Sigmoid colon (tissue), 7 donors: Measurements from ENCODE around the gene SLC22A1. TPM values are rescaled to one million over a fixed set of nuclear protein-coding genes. Genes with fewer than 3 reads are reported as not detected.

Experiments
- DNase-seq: peaks from one replicate; pipeline ENCODE4 v3.0.0-alpha.2; 2019
- H3K27ac ChIP-seq, 4 donors: fragments of 200-600 bp; sonication (generic); one replicate each; pipeline ENCODE4 v1.5.1; 2016 to 2019; ENCODE audit warnings: mild to moderate bottlenecking in 1 of 4
- H3K27me3 ChIP-seq, 3 donors: fragments of 200-600 bp; sonication (generic); one replicate each; pipeline ENCODE4 v1.5.1; 2019; ENCODE audit warnings: mild to moderate bottlenecking in 1 of 3
- H3K36me3 ChIP-seq, 4 donors: fragments of 200-600 bp; sonication (generic); one replicate each; pipeline ENCODE4 v1.5.1; 2016 to 2019
- H3K4me1 ChIP-seq, 4 donors: fragments of 200-600 bp; sonication (generic); one replicate each; pipeline ENCODE4 v1.5.1; 2017 to 2019
- H3K4me3 ChIP-seq, 4 donors: fragments of 200-600 bp; sonication (generic); one replicate each; pipeline ENCODE4 v1.5.1; 2017 to 2019; ENCODE audit warnings: mild to moderate bottlenecking in 2 of 4, moderate library complexity in 1 of 4
- H3K9me3 ChIP-seq, 4 donors: fragments of 200-600 bp in 3 of 4; sonication (generic) in 3 of 4; one replicate each; pipeline versions ENCODE4 v1.5.1 to v1.6.1; 2013 to 2019
- EP300 ChIP-seq, 4 donors: sonication (generic); formaldehyde crosslinking; IDR thresholded peaks; one replicate each; pipeline ENCODE4 v1.6.1; 2017; ENCODE audit warnings: antibody characterized with exemption in 4 of 4
- POLR2A ChIP-seq, 2 donors: fragments of 450-650 bp; IDR thresholded peaks; one replicate each; pipeline ENCODE4 v1.6.1; 2016; ENCODE audit warnings: antibody characterized with exemption in 2 of 2, mild to moderate bottlenecking in 2 of 2, moderate library complexity in 2 of 2
- POLR2AphosphoS5 ChIP-seq, 4 donors: sonication (generic); formaldehyde crosslinking; IDR thresholded peaks; one replicate each; pipeline ENCODE4 v1.6.1; 2017; ENCODE audit warnings: antibody characterized with exemption in 4 of 4
- WGBS, 2 donors: extraction: QIAGEN DNeasy Blood & Tissue Kit; methylation state at CpG; one replicate each; pipeline ENCODE4 v1.1.7; 2013; 5-methylcytosine and 5-hydroxymethylcytosine counted together
- intact Hi-C: fragments of 100-400 bp; cut with DNase I; formaldehyde crosslinking; loops from one replicate; pipeline ENCODE4 v1.15.1; 2023
- polyA plus RNA-seq, 3 donors: library from polyadenylated mRNA; stranded (reverse); fragments of 200-250 nt; gene quantifications; one replicate each; pipeline ENCODE4 v1.2.3, GENCODE V29; 2013
- total RNA-seq, 4 donors: library from RNA; depleted of rRNA; stranded (reverse); fragments of >200 nt; gene quantifications; one replicate each; pipeline ENCODE4 v1.1.0, GENCODE V29; 2016
- TF ChIP-seq, protein P1 (sequence below), 4 experiments: fragments of 450-650 bp in 3 of 4; fragments of 200-600 bp in 1 of 4; IDR thresholded peaks; one replicate each; pipeline ENCODE4 v1.5.1; 2016 to 2019; ENCODE audit warnings: antibody characterized with exemption in 4 of 4, mild to moderate bottlenecking in 3 of 4, moderate library complexity in 2 of 4
- donor health status: healthy with polysubstance abuse.
- donor health status: Bipolar disorder and iron deficiency.
- donor health status: healthy.

The SLC22A1 gene
- total and polyA plus RNA-seq, 7 donors: 0.58 to 1.9 (median 1.0) TPM; not detected in 3

DNA sequence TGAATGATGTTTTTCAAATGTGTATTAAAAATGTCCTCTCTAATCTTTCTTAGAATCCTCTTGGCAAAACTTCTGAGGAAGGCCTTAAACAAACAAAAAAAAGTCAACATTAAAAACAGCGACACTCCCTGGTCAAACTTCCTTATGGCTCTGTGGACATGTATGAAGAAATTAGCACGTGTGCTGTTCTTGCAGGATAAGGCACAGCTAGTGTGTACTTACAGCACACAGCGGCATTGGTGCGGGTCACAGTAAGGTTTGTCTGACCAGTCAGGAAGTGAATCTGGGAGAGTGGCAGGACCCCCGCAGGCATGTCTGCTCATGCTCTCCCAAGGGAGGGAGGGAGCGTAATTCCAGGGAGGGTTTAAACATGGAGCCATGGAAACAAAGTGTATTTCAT lies 38.8 kb downstream of the SLC22A1 start:
- TF ChIP-seq, protein P1, sequence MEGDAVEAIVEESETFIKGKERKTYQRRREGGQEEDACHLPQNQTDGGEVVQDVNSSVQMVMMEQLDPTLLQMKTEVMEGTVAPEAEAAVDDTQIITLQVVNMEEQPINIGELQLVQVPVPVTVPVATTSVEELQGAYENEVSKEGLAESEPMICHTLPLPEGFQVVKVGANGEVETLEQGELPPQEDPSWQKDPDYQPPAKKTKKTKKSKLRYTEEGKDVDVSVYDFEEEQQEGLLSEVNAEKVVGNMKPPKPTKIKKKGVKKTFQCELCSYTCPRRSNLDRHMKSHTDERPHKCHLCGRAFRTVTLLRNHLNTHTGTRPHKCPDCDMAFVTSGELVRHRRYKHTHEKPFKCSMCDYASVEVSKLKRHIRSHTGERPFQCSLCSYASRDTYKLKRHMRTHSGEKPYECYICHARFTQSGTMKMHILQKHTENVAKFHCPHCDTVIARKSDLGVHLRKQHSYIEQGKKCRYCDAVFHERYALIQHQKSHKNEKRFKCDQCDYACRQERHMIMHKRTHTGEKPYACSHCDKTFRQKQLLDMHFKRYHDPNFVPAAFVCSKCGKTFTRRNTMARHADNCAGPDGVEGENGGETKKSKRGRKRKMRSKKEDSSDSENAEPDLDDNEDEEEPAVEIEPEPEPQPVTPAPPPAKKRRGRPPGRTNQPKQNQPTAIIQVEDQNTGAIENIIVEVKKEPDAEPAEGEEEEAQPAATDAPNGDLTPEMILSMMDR (IDR thresholded peaks at IDR 0.05): no peak
- TF ChIP-seq EP300 (IDR thresholded peaks at IDR 0.05) (no peak), POLR2AphosphoS5 (IDR thresholded peaks at IDR 0.05) (no peak), POLR2A (IDR thresholded peaks at IDR 0.05) (no peak)
- H3K36me3 ChIP-seq: no peaks in the 10 kb centered on the region
- H3K9me3 ChIP-seq: no peaks in the 10 kb centered on the region
- intact Hi-C loops: no loop called here
- H3K27ac ChIP-seq: no peak overlapping the region
- DNase-seq: no peak
- peaks cover 0 to 10% (median 2%) of the 10 kb centered on the region in 4 donors for H3K4me1 ChIP-seq
- WGBS, 2 donors: 17 to 56% methylated on average over 6 of the region's 6 CpGs
- H3K27me3 ChIP-seq: no peaks in the 10 kb centered on the region
- no peak overlapping the region for H3K4me3 ChIP-seq

DNA sequence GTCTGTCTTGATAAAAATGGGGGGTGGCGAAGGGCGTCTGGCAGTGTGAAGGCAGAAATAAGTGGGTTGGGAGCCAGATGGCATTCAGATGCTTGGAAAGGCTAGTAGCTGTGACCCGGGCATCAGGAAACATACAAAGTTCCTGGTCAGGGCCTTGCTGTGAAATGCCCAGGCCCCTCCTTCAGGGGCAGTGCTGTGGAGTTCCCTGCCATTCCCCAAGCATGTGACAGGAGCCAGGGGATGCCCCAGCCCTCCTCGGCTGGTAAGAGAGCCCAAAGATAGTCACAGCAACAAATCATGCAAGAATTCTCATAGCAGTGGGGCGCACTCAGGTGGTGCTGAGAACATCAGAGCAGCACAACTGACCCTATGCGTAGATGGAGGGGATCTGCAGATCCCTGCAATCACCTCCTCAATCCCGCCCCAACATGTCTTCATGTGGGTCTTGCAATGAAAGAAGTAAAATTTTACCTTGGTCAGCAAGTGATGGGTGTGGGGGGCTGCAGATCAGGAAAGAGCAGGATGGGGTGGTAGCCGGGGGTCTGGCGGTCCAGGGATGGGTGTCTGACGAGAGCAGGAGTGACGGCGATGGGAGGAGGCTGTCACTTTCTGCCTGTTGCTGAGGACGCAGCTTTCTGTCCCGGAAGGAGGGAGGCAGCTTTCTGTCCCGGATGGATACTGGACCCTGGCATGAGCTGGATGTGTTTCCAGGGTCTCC lies 39.5 kb downstream of the SLC22A1 start:
- H3K4me3 ChIP-seq: no peak overlapping the region
- H3K36me3 ChIP-seq: no peaks in the 10 kb centered on the region
- H3K27me3 ChIP-seq: no peaks in the 10 kb centered on the region
- H3K4me1 ChIP-seq: peaks cover 0 to 10% (median 2%) of the 10 kb centered on the region in 4 donors
- no peak overlapping the region for H3K27ac ChIP-seq
- intact Hi-C loops: no loop called here
- no peak for DNase-seq
- H3K9me3 ChIP-seq: no peaks in the 10 kb centered on the region
- 81 to 86% methylated on average over 15 of the region's 15 CpGs for WGBS, 2 donors
- TF ChIP-seq EP300 (IDR thresholded peaks at IDR 0.05) (no peak), POLR2AphosphoS5 (IDR thresholded peaks at IDR 0.05) (no peak), POLR2A (IDR thresholded peaks at IDR 0.05) (no peak)
- TF ChIP-seq, protein P1 (IDR thresholded peaks at IDR 0.05): no peak

DNA sequence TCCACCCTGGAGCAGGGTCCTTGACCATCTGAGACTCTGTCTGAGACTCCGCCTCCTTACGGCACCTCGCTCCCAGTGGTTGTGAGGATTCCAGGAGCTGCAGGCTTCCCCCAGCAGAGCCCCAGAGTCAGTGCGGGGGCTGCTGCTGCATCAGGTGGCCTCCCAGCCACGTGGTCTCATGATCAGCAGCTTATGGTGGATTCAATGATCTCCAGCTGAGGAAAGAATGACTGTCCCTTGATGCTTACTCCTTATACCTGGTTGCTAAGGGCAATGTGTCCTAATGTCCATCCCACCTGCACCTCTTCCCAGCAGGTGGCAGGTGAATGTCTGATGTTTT lies 40.0 kb downstream of the SLC22A1 start:
- Histone ChIP-seq H3K27ac (no peak overlapping the region), H3K4me3 (no peak overlapping the region), H3K4me1 (peaks cover 0 to 10% (median 2%) of the 10 kb centered on the region in 4 donors), H3K27me3 (no peaks in the 10 kb centered on the region), H3K36me3 (no peaks in the 10 kb centered on the region), H3K9me3 (no peaks in the 10 kb centered on the region)
- DNase-seq: no peak
- intact Hi-C loops: no loop called here
- TF ChIP-seq, protein P1 (IDR thresholded peaks at IDR 0.05): no peak
- TF ChIP-seq EP300 (IDR thresholded peaks at IDR 0.05): no peak
- no peak for TF ChIP-seq POLR2A (IDR thresholded peaks at IDR 0.05)
- no peak for TF ChIP-seq POLR2AphosphoS5 (IDR thresholded peaks at IDR 0.05)
- WGBS, 2 donors: 74 to 81% methylated on average over 5 of the region's 5 CpGs

DNA sequence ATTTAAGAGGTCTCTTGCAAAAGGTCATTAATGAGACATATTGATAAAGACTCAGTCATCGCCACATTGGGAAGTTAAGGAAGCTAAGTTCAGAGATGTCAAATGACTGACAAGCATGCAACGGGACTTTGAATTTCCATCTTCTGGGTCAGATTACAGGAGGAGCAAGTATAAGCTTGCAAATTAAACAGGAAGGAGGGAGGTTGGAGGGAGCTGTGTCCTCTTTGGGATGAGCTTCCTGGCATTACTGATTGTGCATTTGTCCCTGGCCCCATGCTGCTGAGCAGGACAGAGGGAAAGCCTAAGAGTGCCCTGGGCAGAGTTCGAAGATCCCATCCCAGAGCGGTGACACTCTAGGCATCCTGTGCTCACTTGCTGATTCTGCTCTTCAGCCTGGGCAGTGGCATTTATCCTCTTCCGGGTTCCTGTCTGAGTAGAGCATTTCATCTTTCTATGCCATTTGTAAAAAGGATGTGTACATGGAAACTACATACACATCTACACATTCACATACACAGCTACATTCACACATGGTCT lies 40.5 kb downstream of the SLC22A1 start:
- Histone ChIP-seq H3K36me3 (no peaks in the 10 kb centered on the region), H3K27me3 (no peaks in the 10 kb centered on the region), H3K4me1 (peaks cover 0 to 10% (median 2%) of the 10 kb centered on the region in 4 donors), H3K27ac (no peak overlapping the region), H3K4me3 (no peak overlapping the region), H3K9me3 (no peaks in the 10 kb centered on the region)
- DNase-seq: no peak
- 70 to 81% methylated on average over 5 of the region's 5 CpGs for WGBS, 2 donors
- TF ChIP-seq POLR2AphosphoS5 (IDR thresholded peaks at IDR 0.05) (no peak), EP300 (IDR thresholded peaks at IDR 0.05) (no peak), POLR2A (IDR thresholded peaks at IDR 0.05) (no peak)
- TF ChIP-seq, protein P1 (IDR thresholded peaks at IDR 0.05): no peak
- intact Hi-C loops: no loop called here
